LoVo (cell line): ENCODE data around the gene HDC.

Experiments
- DNase-seq: peaks from one replicate; pipeline ENCODE4 v3.0.0-alpha.2; 2016; ENCODE audit warnings: low spot score

HDC gene

GRCh38 chr15:50224606-50225005, 40.9 kb downstream of the HDC start:
- DNase-seq = no peak

DNA sequence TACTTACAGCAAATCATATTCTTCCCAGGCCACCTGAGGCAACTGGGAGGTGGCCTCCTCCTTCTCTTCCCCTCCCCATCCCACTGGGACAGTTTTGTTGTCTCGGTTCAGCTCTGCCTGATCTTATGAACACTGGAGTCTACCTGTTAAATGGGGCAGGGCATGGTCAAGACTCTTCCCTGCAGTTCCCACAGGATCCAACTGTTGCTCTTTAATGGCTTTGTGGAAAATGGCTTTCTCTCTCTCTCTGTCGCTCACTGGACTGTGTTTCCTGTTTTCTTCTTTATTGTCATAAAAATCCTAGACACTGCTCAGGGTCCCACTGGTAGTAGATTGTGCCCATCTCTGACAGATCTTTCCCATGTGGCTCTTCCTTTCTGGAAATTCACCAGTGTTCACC, 43.3 kb downstream of the HDC start:
- no peak for DNase-seq

DNA sequence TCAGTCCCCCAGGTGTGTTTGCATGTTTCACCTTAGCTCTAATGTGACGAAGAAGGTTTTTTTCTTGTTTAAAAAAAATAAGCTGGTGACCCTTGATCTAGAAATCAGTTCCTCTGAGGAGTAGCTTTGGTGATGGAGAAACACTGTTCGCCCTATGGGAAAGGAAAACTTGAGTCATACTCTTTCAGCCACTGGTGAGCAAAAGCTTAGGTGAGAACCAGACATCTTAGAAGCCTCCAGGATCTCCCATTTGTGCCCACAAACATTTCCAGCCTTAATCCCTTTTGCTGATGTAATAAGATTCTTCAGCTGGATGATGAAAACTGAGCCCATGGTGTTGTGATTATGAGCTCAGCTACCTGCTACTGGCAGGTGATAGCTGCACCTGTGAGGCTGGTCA, 45.7 kb downstream of the HDC start:
- peak; percentile 33 for DNase-seq

DNA sequence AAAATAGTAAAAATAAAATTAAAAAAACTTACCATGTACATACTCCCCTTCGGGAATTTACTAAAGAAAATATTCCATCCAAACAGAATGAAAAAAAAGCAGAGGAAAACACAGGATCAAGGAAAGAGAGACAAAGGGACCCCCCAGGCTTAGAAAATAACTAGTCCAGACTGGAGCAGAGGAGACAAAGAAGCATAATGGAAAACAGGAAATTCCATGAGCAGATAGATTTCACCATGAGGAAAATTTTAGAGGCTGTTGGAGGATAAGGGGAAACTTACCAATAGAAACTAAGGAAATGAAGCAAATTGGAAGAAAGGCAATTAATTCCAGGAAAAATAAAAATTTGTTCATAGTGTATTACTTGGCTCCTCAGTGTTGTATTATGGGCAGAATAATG, 46.8 kb downstream of the HDC start:
- DNase-seq = no peak

GRCh38 chr15:50218291-50218690, 47.2 kb downstream of the HDC start:
- no peak for DNase-seq

DNA sequence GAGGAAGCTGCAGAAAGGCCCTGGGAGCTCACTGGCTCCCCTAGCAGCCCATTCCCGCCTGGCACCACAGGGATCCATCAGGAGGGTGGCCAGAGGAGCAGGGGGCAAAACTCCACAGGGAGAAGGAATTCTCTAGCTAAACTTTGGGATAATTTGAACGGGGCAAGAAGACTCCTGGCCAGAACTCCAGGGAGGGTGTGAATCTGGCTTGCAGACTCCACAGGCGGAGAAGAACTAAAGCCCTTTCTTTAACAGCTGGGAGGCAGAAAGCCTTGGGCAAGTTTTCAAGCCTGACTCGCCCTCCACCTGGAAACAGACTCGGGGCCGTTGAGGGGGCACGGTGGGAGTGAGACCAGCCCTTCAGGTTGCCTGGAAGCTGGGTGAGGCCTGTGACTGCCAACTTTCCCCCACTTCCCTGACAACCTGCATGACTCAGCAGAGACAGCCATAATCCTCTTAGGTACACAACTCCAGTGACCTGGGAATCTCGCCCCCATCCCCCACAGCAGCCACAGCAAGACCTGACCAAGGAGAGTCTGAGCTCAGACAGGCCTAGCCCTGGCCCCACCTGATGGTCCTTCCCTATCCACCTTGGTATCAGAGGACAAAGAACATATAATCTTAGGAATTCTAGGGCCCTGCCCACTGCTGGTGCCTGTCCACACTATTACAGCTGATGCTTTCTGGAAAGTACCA, 54.9 kb downstream of the HDC start:
- peak; percentile 55 for DNase-seq

DNA sequence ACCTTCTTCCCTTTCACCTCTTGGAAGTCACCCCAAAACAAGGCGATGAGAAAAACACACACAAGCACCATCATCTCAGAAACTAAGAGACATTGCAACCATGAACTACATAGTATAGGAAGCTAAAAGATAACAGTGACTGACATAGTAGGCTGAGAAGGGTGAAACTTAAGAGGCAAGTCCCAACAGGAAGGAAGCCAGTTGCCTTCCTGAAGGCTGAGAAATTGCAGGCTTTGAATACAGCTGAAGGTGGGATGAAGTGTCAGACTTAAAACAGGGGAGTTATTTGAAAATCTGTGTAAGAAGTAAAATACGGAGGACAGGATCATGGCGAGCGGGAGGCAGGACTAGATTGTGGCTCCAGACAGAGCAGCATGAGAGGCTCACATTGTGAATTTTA, 55.7 kb downstream of the HDC start:
- DNase-seq = no peak

- no peak for DNase-seq
These were observed 59.5 kb downstream of the HDC start for GRCh38 chr15:50206020-50206419.

- DNase-seq = no peak
These were observed 63.5 kb downstream of the HDC start for GRCh38 chr15:50202003-50202402.

- no peak for DNase-seq
These were observed 72.5 kb downstream of the HDC start for GRCh38 chr15:50192926-50193620.

- no peak for DNase-seq
These were observed 73.4 kb downstream of the HDC start for GRCh38 chr15:50192164-50192563.
